Stimulated activated CD8-positive, alpha-beta memory T cell treated with anti-CD3 and anti-CD28 coated beads, Interleukin-15, amount 100 ng/mL, for 48 hours (primary cell): ENCODE measurements around the gene SLC11A2.
"Not testable (repeated sequence)": the region's sequence is repeated elsewhere in the genome, so short reads cannot be mapped to it uniquely, and the experiment has no call there.

Experiments
- DNase-seq, 2 donors: peaks; one replicate each; pipeline ENCODE4 v3.0.0-alpha.2; 2020; ENCODE audit warnings: low read depth in 2 of 2

The SLC11A2 gene

GRCh38 chr12:50990791-50991190, 35.4 kb downstream of the SLC11A2 start:
- no peak for DNase-seq

- no peak for DNase-seq
Measured at GRCh38 chr12:50990147-50990727, 35.9 kb downstream of the SLC11A2 start.

GRCh38 chr12:50988871-50989270, 37.3 kb downstream of the SLC11A2 start:
- DNase-seq, result no peak

- no peak for DNase-seq
Measured at GRCh38 chr12:50988051-50988450, 38.1 kb downstream of the SLC11A2 start.

GRCh38 chr12:50986966-50987737, 39.0 kb downstream of the SLC11A2 start:
- DNase-seq, result no peak

- no peak for DNase-seq
Measured at GRCh38 chr12:50985322-50985721, 40.9 kb downstream of the SLC11A2 start.

- DNase-seq, result no peak
Measured at GRCh38 chr12:50984586-50985298, 41.4 kb downstream of the SLC11A2 start.

GRCh38 chr12:50981319-50982239, 44.6 kb downstream of the SLC11A2 start:
- DNase-seq, result no peak

- no peak for DNase-seq
Measured at GRCh38 chr12:50980545-50980944, 45.6 kb downstream of the SLC11A2 start.

- no peak for DNase-seq
Measured at GRCh38 chr12:50979369-50980052, 46.7 kb downstream of the SLC11A2 start.

GRCh38 chr12:50971946-50972345, 54.2 kb downstream of the SLC11A2 start:
- DNase-seq, result no peak

GRCh38 chr12:50964432-50964831, 61.8 kb downstream of the SLC11A2 start:
- no peak for DNase-seq

- DNase-seq, result no peak
Measured at GRCh38 chr12:50961708-50962107, 64.5 kb downstream of the SLC11A2 start.

GRCh38 chr12:50960130-50960529, 66.1 kb downstream of the SLC11A2 start:
- no peak for DNase-seq

- DNase-seq, result no peak
Measured at GRCh38 chr12:50955697-50956096, 70.5 kb downstream of the SLC11A2 start.

GRCh38 chr12:50955288-50955687, 70.9 kb downstream of the SLC11A2 start:
- DNase-seq, result no peak

GRCh38 chr12:50954789-50955188, 71.4 kb downstream of the SLC11A2 start:
- DNase-seq, result not testable (repeated sequence)

GRCh38 chr12:50953047-50953446, 73.1 kb downstream of the SLC11A2 start:
- no peak for DNase-seq

GRCh38 chr12:50952510-50952909, 73.7 kb downstream of the SLC11A2 start, which contains the start of gene HIGD1C:
Gene HIGD1C, plus strand, starts transcription at chr12:50952544. Its CDS starts 1,455 bp downstream, at chr12:50953999.
- no peak for DNase-seq

- DNase-seq, result no peak
Measured at GRCh38 chr12:50951112-50951511, 75.1 kb downstream of the SLC11A2 start.

GRCh38 chr12:50949801-50950302, 76.3 kb downstream of the SLC11A2 start:
- DNase-seq, result no peak
